A673 (cell line): ENCODE results near the gene NFKBIB.

Source experiments
- EZH2 ChIP-seq: fragments of 200-600 bp; sonication (generic); IDR thresholded peaks from 2 replicates; pipeline ENCODE4 v1.6.1; 2017; ENCODE audit warnings: borderline replicate concordance, low read depth, mild to moderate bottlenecking, mixed read lengths, antibody characterized with exemption, low read length; ENCODE audit not compliant: poor library complexity, severe bottlenecking
- TF ChIP-seq, protein P1 (sequence below): fragments of 300-800, 200-600 bp; sonication (generic); conservative IDR thresholded peaks from 2 replicates; pipeline ENCODE4 v1.5.1; 2017; ENCODE audit warnings: low read depth, mild to moderate bottlenecking, antibody characterized with exemption, low read length, moderate library complexity, mixed read lengths

DNA sequence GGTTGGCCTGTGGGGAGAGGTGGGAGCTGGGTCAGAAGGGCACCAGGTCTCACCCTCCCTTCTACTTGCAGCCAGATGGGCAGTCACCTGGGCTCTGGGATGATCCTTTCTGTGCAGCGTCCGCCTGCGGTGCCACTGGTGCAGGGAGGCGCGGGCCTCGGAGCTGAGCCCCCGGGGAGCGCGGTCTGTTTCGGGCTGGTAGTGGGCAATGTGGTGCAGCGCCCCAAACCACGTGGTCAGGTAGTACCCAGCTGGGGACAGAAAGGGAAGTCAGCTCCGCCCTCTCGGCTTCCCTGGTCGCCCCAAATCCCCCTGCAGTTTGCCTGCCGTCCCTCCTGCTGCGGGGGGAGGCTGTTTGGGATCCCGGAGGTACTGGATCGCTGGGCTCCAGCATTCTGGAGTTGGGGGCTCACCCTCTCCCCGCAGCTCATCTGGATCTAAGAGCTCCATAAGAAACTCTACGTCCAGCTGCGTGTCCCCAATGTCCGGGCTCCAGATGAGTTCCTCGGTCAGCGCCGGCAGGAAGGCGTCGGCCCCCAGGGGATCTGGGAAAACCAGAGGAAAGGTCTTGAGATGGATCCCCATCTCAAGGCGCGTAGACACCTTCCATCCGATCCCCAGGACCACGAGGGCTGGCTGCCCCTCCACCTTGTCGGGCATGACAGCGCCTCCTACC is 30.5 kb upstream of the NFKBIB start:
- TF ChIP-seq, protein P1, sequence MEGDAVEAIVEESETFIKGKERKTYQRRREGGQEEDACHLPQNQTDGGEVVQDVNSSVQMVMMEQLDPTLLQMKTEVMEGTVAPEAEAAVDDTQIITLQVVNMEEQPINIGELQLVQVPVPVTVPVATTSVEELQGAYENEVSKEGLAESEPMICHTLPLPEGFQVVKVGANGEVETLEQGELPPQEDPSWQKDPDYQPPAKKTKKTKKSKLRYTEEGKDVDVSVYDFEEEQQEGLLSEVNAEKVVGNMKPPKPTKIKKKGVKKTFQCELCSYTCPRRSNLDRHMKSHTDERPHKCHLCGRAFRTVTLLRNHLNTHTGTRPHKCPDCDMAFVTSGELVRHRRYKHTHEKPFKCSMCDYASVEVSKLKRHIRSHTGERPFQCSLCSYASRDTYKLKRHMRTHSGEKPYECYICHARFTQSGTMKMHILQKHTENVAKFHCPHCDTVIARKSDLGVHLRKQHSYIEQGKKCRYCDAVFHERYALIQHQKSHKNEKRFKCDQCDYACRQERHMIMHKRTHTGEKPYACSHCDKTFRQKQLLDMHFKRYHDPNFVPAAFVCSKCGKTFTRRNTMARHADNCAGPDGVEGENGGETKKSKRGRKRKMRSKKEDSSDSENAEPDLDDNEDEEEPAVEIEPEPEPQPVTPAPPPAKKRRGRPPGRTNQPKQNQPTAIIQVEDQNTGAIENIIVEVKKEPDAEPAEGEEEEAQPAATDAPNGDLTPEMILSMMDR = no peak
- TF ChIP-seq EZH2 = no peak
